GM12878 (cell line): Measurements from ENCODE around the gene ZNF827. TPM values are rescaled to one million over a fixed set of nuclear protein-coding genes. Genes with fewer than 3 reads are reported as not detected.

ENCODE experiments used
- ATAC-seq: fragments of 200-7000 bp; cut with Tn5 transposase; 3 replicates; pipeline ENCODE4 v1.9.1; 2020; ENCODE audit warnings: mild to moderate bottlenecking, moderate library complexity
- BruUV-seq: library from RNA; stranded (reverse); fragments of 400-500 nt; replicated peaks from 2 replicates; lab custom pipeline; 2021; lab: Mats Ljungman, UMichigan
- CTCF ChIA-PET: fragments of 300-600 bp; sonication (Branson Sonifier 250); formaldehyde crosslinking; extraction: SDS; loops from one replicate; lab custom pipeline; 2021; ENCODE audit warnings: inconsistent platforms; lab: Yijun Ruan, JAX
- POLR2A ChIA-PET: fragments of 350-600 bp; formaldehyde crosslinking; extraction: SDS; loops from one replicate; lab custom pipeline; 2021; ENCODE audit warnings: inconsistent platforms; lab: Charles Lee
- RAD21 ChIA-PET: fragments of 300-600 bp; sonication (Branson Sonifier 250); formaldehyde crosslinking; loops from one replicate; lab custom pipeline; 2023; ENCODE audit warnings: antibody characterized with exemption; ENCODE audit not compliant: unreplicated experiment; lab: Charles Lee
- SMC1A ChIA-PET: fragments of 300-600 bp; sonication (Branson Sonifier 250); formaldehyde crosslinking; loops from one replicate; lab custom pipeline; 2023; ENCODE audit not compliant: unreplicated experiment, uncharacterized antibody; lab: Charles Lee
- DNase-seq: peaks from one replicate; pipeline ENCODE4 v3.0.0-alpha.2; 2011; ENCODE audit warnings: low read depth, low spot score
- FAIRE-seq: peaks from 3 replicates; lab custom pipeline; 2011; peaks lifted over from hg19 to GRCh38; lab: Jason Lieb, UNC
- H2AFZ ChIP-seq: 2 replicates; pipeline ENCODE4 v1.6.0; 2011; ENCODE audit warnings: low read depth, low read length, control low read depth; ENCODE audit not compliant: control insufficient read depth
- H3K27ac ChIP-seq: 2 replicates; pipeline ENCODE4 v1.5.1; 2011; ENCODE audit warnings: control low read depth; ENCODE audit not compliant: control insufficient read depth, insufficient read depth
- H3K27me3 ChIP-seq, 2 experiments: replicated peaks in 1 of 2; 2 replicates each; pipeline versions ENCODE4 v1.6.0 to v1.6.1; 2011; ENCODE audit warnings: low read length in 1 of 2; ENCODE audit not compliant: control insufficient read depth in 2 of 2, insufficient read depth in 2 of 2
- H3K36me3 ChIP-seq, 2 experiments: 2 replicates each; pipeline ENCODE4 v1.5.1; 2011; ENCODE audit warnings: low read length in 1 of 2; ENCODE audit not compliant: control insufficient read depth in 2 of 2, insufficient read depth in 2 of 2
- H3K4me1 ChIP-seq: 2 replicates; pipeline ENCODE4 v1.6.1; 2011; ENCODE audit warnings: mild to moderate bottlenecking, low read length, moderate library complexity, mixed read lengths; ENCODE audit not compliant: control insufficient read depth, insufficient read depth
- H3K4me2 ChIP-seq: 2 replicates; pipeline ENCODE4 v1.6.0; 2011; ENCODE audit warnings: control low read depth; ENCODE audit not compliant: control insufficient read depth, insufficient read depth
- H3K4me3 ChIP-seq: fragments of 200-600 bp; sonication (generic); 2 replicates; pipeline ENCODE4 v1.5.1; 2016
- H3K79me2 ChIP-seq: 2 replicates; pipeline ENCODE4 v1.6.0; 2011; ENCODE audit warnings: low read length; ENCODE audit not compliant: control insufficient read depth, insufficient read depth
- H3K9ac ChIP-seq: 2 replicates; pipeline ENCODE4 v1.8.0; 2011; ENCODE audit warnings: low read length, control low read depth, mixed read lengths; ENCODE audit not compliant: control insufficient read depth, insufficient read depth
- H3K9me3 ChIP-seq: replicated peaks from 3 replicates; pipeline ENCODE4 v1.5.1; 2011; ENCODE audit warnings: mild to moderate bottlenecking, low read length; ENCODE audit not compliant: control insufficient read depth, insufficient read depth
- H4K20me1 ChIP-seq: 2 replicates; pipeline ENCODE4 v1.6.0; 2011; ENCODE audit not compliant: control insufficient read depth, insufficient read depth
- ATF7 ChIP-seq: fragments of 450-650 bp; IDR thresholded peaks from 2 replicates; pipeline ENCODE4 v1.6.1; 2016; ENCODE audit warnings: low read depth, mild to moderate bottlenecking
- CBX3 ChIP-seq: fragments of 200-600 bp; sonication (generic); IDR thresholded peaks from 2 replicates; pipeline ENCODE4 v1.6.1; 2016; ENCODE audit warnings: low read depth, borderline replicate concordance
- CREM ChIP-seq: IDR thresholded peaks from 2 replicates; pipeline ENCODE4 v1.6.1; 2014; ENCODE audit warnings: antibody characterized with exemption, low read depth
- EP300 ChIP-seq, 2 experiments: fragments of 150-350 bp in 1 of 2; IDR thresholded peaks; 2 replicates each; pipeline ENCODE4 v1.6.1; 2011 to 2012; ENCODE audit warnings: low read depth in 2 of 2, low read length in 2 of 2, borderline replicate concordance in 1 of 2, improper control_type of control experiment in 1 of 2, inconsistent platforms in 1 of 2; ENCODE audit not compliant: control insufficient read depth in 1 of 2
- ESRRA ChIP-seq: IDR thresholded peaks from 2 replicates; pipeline ENCODE4 v1.6.1; 2012; ENCODE audit warnings: mild to moderate bottlenecking, low read length, improper control_type of control experiment
- NR2C1 ChIP-seq: fragments of 450-650 bp; IDR thresholded peaks from 2 replicates; pipeline ENCODE4 v1.6.1; 2017; ENCODE audit warnings: antibody characterized with exemption, mild to moderate bottlenecking, moderate library complexity
- NR2F1 ChIP-seq: fragments of 450-650 bp; conservative IDR thresholded peaks from 2 replicates; pipeline ENCODE4 v1.6.1; 2017; ENCODE audit warnings: mild to moderate bottlenecking
- WGBS: methylation state at CpG from one replicate; pipeline ENCODE4 v1.1.6; 2016; ENCODE audit warnings: low lambda C conversion rate; ENCODE audit not compliant: insufficient replicate concordance, insufficient coverage; ENCODE audit errors: missing lambda C conversion rate; 5-methylcytosine and 5-hydroxymethylcytosine counted together
- in situ Hi-C: fragments of 300-500 bp; cut with MboI; formaldehyde crosslinking; loops from 9 replicates; pipeline ENCODE4 v1.14.3; 2018; ENCODE audit warnings: mixed read lengths
- intact Hi-C: fragments of 100-400 bp; cut with micrococcal nuclease; formaldehyde crosslinking; loops from one replicate; pipeline ENCODE4 v1.14.2; 2022; ENCODE audit not compliant: unreplicated experiment
- polyA plus RNA-seq, 11 experiments: library from polyadenylated mRNA; depleted of rRNA in 4 of 11; unstranded in 6 of 11; stranded (reverse) in 5 of 11; fragments of >200 nt; fragmentation: Nextera tagmentation in 4 of 11; fragmentation: Illumina TruSeq in 1 of 11; extraction: Ambion mirVana in 4 of 11; extraction: Trizol in 1 of 11; gene quantifications; 1 replicate in 1 of 11; 2 replicates in 10 of 11; pipeline versions ENCODE4 v1.2.1 to v1.2.3, GENCODE V29; 2011 to 2016; ENCODE audit warnings: inconsistent platforms in 2 of 11, missing spikeins in 2 of 11, low read depth in 1 of 11
- total RNA-seq, 4 experiments: library from RNA; depleted of rRNA in 3 of 4; stranded (reverse); fragments of >200 nt in 3 of 4; fragmentation: Illumina TruSeq in 1 of 4; extraction: Trizol in 1 of 4; gene quantifications; 2 replicates each; pipeline versions ENCODE4 v1.2.1 to v1.2.3, GENCODE V29; 2013 to 2021

Gene ZNF827
- total and polyA plus RNA-seq, 10 of the 15 experiments (the other 5 are each of a cell fraction or from before 2014, with no cell fraction given), result 3.8 to 31.5 (median 13.6) TPM

DNA sequence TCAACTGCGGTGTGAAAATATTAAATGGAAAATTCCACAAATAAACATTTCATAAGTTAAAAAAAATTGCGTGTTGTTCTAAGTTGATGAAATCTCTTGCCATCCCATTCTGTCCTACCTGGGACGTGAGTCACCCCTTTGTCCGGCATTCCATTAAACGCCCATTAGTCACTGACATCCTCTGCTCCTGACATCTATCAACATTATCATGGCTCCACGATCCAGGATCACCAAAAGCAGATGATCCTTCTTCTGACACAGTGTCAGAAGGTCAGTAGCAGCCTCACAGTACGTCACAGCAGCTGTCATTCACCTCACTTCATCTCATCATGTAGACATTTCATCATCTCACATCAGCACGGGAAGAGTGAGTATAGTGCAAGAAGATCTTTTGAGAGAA is 125.7 kb downstream of the ZNF827 start:
- Histone ChIP-seq H3K79me2 (no peaks in the 10 kb centered on the region; the same call in 1 of the 2 replicates), H4K20me1 (no peaks in the 10 kb centered on the region), H3K4me3 (no peak overlapping the region), H3K4me1 (peaks cover 28% of the 10 kb centered on the region), H3K4me2 (no peak overlapping the region), H3K27ac (no peak overlapping the region), H3K9ac (no peak overlapping the region), H3K9me3 (peaks cover 16% of the 10 kb centered on the region), H3K36me3 (peaks cover 2 to 25% of the 10 kb centered on the region in 2 experiments), H3K27me3 (no peaks in the 10 kb centered on the region), H2AFZ (no peak overlapping the region)
- 97% methylated on average over 8 of the region's 8 CpGs for WGBS
- BruUV-seq, result no TSS peak
- intact Hi-C loops, result no loop called here
- no peak for DNase-seq
- RAD21 ChIA-PET, result no interaction called here
- CTCF ChIA-PET, result no interaction called here
- ATAC-seq, result no peak
- SMC1A ChIA-PET, result no interaction called here
- POLR2A ChIA-PET, result no interaction called here
- FAIRE-seq, result no peak
- in situ Hi-C loops, result no loop called here
- TF ChIP-seq NR2C1 (no peak), CREM (no peak), CBX3 (no peak), NR2F1 (no peak), EP300 (IDR thresholded peaks at IDR 0.05; ENCODE audit: borderline replicate concordance in 1 of 2, control insufficient read depth in 1 of 2, low read depth in 2 of 2, low read length in 2 of 2) (no peak), ESRRA (no peak), ATF7 (no peak)
